Hepatocyte (in vitro differentiated cells): ENCODE data around the gene MAST3. TPM values are rescaled to one million over a fixed set of nuclear protein-coding genes. Genes with fewer than 3 reads are reported as not detected.

ENCODE experiments used
- DNase-seq: peaks from one replicate; pipeline ENCODE4 v3.0.0-alpha.2; 2016; ENCODE audit warnings: low spot score
- H2AFZ ChIP-seq: fragments of 200-600 bp; sonication (generic); 2 replicates; pipeline ENCODE4 v1.6.0; 2016; ENCODE audit warnings: antibody characterized with exemption, mild to moderate bottlenecking
- H3K27ac ChIP-seq: fragments of 200-600 bp; sonication (generic); 2 replicates; pipeline ENCODE4 v1.5.1; 2016; ENCODE audit warnings: mild to moderate bottlenecking
- H3K27me3 ChIP-seq: fragments of 200-600 bp; sonication (generic); 2 replicates; pipeline ENCODE4 v1.6.1; 2016
- H3K36me3 ChIP-seq: fragments of 200-600 bp; sonication (generic); replicated peaks from 2 replicates; pipeline ENCODE4 v1.5.1; 2016; ENCODE audit warnings: low read depth; ENCODE audit not compliant: insufficient read depth
- H3K4me1 ChIP-seq: fragments of 200-600 bp; sonication (generic); 2 replicates; pipeline ENCODE4 v1.5.1; 2016; ENCODE audit warnings: mild to moderate bottlenecking, moderate library complexity; ENCODE audit not compliant: insufficient read depth
- H3K4me2 ChIP-seq: fragments of 200-600 bp; sonication (generic); 2 replicates; pipeline ENCODE4 v1.6.0; 2016
- H3K4me3 ChIP-seq: fragments of 200-600 bp; sonication (generic); 2 replicates; pipeline ENCODE4 v1.5.1; 2016; ENCODE audit warnings: mild to moderate bottlenecking
- H3K79me2 ChIP-seq: fragments of 200-600 bp; sonication (generic); 2 replicates; pipeline ENCODE4 v1.6.0; 2017; ENCODE audit warnings: mild to moderate bottlenecking
- H3K9me2 ChIP-seq: fragments of 200-600 bp; sonication (generic); replicated peaks from 2 replicates; pipeline ENCODE4 v1.6.0; 2017; ENCODE audit warnings: mild to moderate bottlenecking; ENCODE audit not compliant: insufficient read depth
- H3K9me3 ChIP-seq: fragments of 200-600 bp; sonication (generic); 2 replicates; pipeline ENCODE4 v1.5.1; 2016; ENCODE audit warnings: low read depth, mild to moderate bottlenecking
- H4K20me1 ChIP-seq: fragments of 200-600 bp; sonication (generic); 2 replicates; pipeline ENCODE4 v1.6.0; 2016; ENCODE audit warnings: mild to moderate bottlenecking; ENCODE audit not compliant: insufficient read depth, poor library complexity, severe bottlenecking
- CTCF ChIP-seq: fragments of 200-600 bp; sonication (generic); IDR thresholded peaks from 2 replicates; pipeline ENCODE4 v1.5.1; 2016; ENCODE audit warnings: antibody characterized with exemption, mild to moderate bottlenecking; ENCODE audit not compliant: poor library complexity
- EZH2 ChIP-seq: fragments of 200-600 bp; sonication (generic); IDR thresholded peaks from 2 replicates; pipeline ENCODE4 v1.6.1; 2016; ENCODE audit warnings: antibody characterized with exemption, mild to moderate bottlenecking, borderline replicate concordance
- EZH2phosphoT487 ChIP-seq: fragments of 200-600 bp; sonication (generic); IDR thresholded peaks from one replicate; pipeline ENCODE4 v1.6.1; 2018; ENCODE audit warnings: antibody characterized with exemption, mild to moderate bottlenecking, low read depth, moderate library complexity; ENCODE audit not compliant: unreplicated experiment, severe bottlenecking
- WGBS: methylation state at CpG from one replicate; pipeline ENCODE4 v1.1.6; 2016; ENCODE audit warnings: low lambda C conversion rate; ENCODE audit errors: missing lambda C conversion rate; 5-methylcytosine and 5-hydroxymethylcytosine counted together
- polyA plus RNA-seq: library from polyadenylated mRNA; unstranded; fragments of >200 nt; fragmentation: Nextera tagmentation; extraction: Ambion mirVana; gene quantifications from 2 replicates; pipeline ENCODE4 v1.2.1, GENCODE V29; 2016
- small RNA-seq: library from RNA; depleted of rRNA; stranded (forward); fragments of <200 nt; gene quantifications from one replicate; pipeline ENCODE3, GENCODE V24; 2014
- total RNA-seq: library from RNA; depleted of rRNA; stranded (reverse); fragments of >200 nt; gene quantifications from 2 replicates; pipeline ENCODE4 v1.2.3, GENCODE V29; 2014

MAST3 gene
- total and polyA plus RNA-seq, 2 experiments from 2014 or later = 9.7 to 10.3 TPM

GRCh38 chr19:18197941-18198340, 100.4 kb downstream of the MAST3 start:
- Histone ChIP-seq H3K36me3 (no peaks in the 10 kb centered on the region), H3K9me3 (no peaks in the 10 kb centered on the region), H4K20me1 (no peaks in the 10 kb centered on the region), H3K4me1 (peaks cover 13% of the 10 kb centered on the region), H3K4me3 (no peak overlapping the region), H3K27ac (no peak overlapping the region), H3K79me2 (no peaks in the 10 kb centered on the region), H2AFZ (no peak overlapping the region), H3K4me2 (no peak overlapping the region), H3K27me3 (no peaks in the 10 kb centered on the region), H3K9me2 (no peaks in the 10 kb centered on the region)
- DNase-seq = no peak
- 93% methylated on average over 6 of the region's 6 CpGs for WGBS
- no peak for TF ChIP-seq CTCF
- no peak for TF ChIP-seq EZH2

- Histone ChIP-seq H4K20me1 (no peaks in the 10 kb centered on the region), H3K27ac (no peak overlapping the region), H2AFZ (no peak overlapping the region), H3K9me2 (no peaks in the 10 kb centered on the region), H3K79me2 (no peaks in the 10 kb centered on the region), H3K27me3 (no peaks in the 10 kb centered on the region), H3K4me1 (peaks cover 17% of the 10 kb centered on the region), H3K4me3 (no peak overlapping the region), H3K9me3 (no peaks in the 10 kb centered on the region), H3K4me2 (no peak overlapping the region), H3K36me3 (no peaks in the 10 kb centered on the region)
- WGBS = 96% methylated on average over 6 of the region's 6 CpGs
- no peak for DNase-seq
- TF ChIP-seq EZH2 (no peak), CTCF (no peak), EZH2phosphoT487 (no peak)
These were observed 100.8 kb downstream of the MAST3 start for GRCh38 chr19:18198374-18198773.

Small RNA genes within 50 kb of the gene (small RNA-seq; reads per million reads assigned to genes)
- gene IFI30 = not detected

Other genes starting within 250 kb of the MAST3 start
- 2.2 and 3.2 TPM in 2 replicates for gene JAK3, start 249.8 kb upstream of the MAST3 start, total RNA-seq
- gene JAK3, start 249.8 kb upstream of the MAST3 start, polyA plus RNA-seq = 3.0 and 3.6 TPM in 2 replicates
- gene RPL18A, start 237.9 kb upstream of the MAST3 start, total RNA-seq = 646 and 823 TPM in 2 replicates
- 1,069 and 1,114 TPM in 2 replicates for gene RPL18A, start 237.9 kb upstream of the MAST3 start, polyA plus RNA-seq
- 0.03 TPM in 1 of 2 replicates, not detected in the other for gene SLC5A5, start 225.8 kb upstream of the MAST3 start, total RNA-seq
- not detected in 2 replicates for gene SLC5A5, start 225.8 kb upstream of the MAST3 start, polyA plus RNA-seq
- gene CCDC124, start 164.8 kb upstream of the MAST3 start, total RNA-seq = 19.4 and 25.4 TPM in 2 replicates
- gene CCDC124, start 164.8 kb upstream of the MAST3 start, polyA plus RNA-seq = 97.7 and 105 TPM in 2 replicates
- 2.4 and 3.3 TPM in 2 replicates for gene KCNN1, start 130.7 kb upstream of the MAST3 start, total RNA-seq
- gene KCNN1, start 130.7 kb upstream of the MAST3 start, polyA plus RNA-seq = 3.2 and 3.3 TPM in 2 replicates
- gene ARRDC2, start 89.6 kb upstream of the MAST3 start, total RNA-seq = 4.5 and 5.5 TPM in 2 replicates
- 3.9 and 7.4 TPM in 2 replicates for gene ARRDC2, start 89.6 kb upstream of the MAST3 start, polyA plus RNA-seq
- not detected in 2 replicates for gene IL12RB1, start 10.8 kb upstream of the MAST3 start, total RNA-seq
- not detected in 2 replicates for gene IL12RB1, start 10.8 kb upstream of the MAST3 start, polyA plus RNA-seq
- gene PIK3R2, start 55.4 kb downstream of the MAST3 start, total RNA-seq = 29.9 and 38.7 TPM in 2 replicates
- 49.5 and 52.2 TPM in 2 replicates for gene PIK3R2, start 55.4 kb downstream of the MAST3 start, polyA plus RNA-seq
- gene IFI30, start 76.0 kb downstream of the MAST3 start, total RNA-seq = 95.7 and 133 TPM in 2 replicates
- gene IFI30, start 76.0 kb downstream of the MAST3 start, polyA plus RNA-seq = 129 and 170 TPM in 2 replicates
- gene MPV17L2, start 95.4 kb downstream of the MAST3 start, total RNA-seq = 31.8 and 36.9 TPM in 2 replicates
- gene MPV17L2, start 95.4 kb downstream of the MAST3 start, polyA plus RNA-seq = 22.4 and 26.0 TPM in 2 replicates
- gene RAB3A, start 106.3 kb downstream of the MAST3 start, total RNA-seq = 0.60 and 2.2 TPM in 2 replicates
- 2.6 and 3.0 TPM in 2 replicates for gene RAB3A, start 106.3 kb downstream of the MAST3 start, polyA plus RNA-seq
- gene PDE4C, start 128.7 kb downstream of the MAST3 start, total RNA-seq = 0.43 and 0.72 TPM in 2 replicates
- gene PDE4C, start 128.7 kb downstream of the MAST3 start, polyA plus RNA-seq = 0.10 and 0.47 TPM in 2 replicates
- 3.7 and 3.9 TPM in 2 replicates for gene IQCN, start 176.7 kb downstream of the MAST3 start, total RNA-seq
- gene IQCN, start 176.7 kb downstream of the MAST3 start, polyA plus RNA-seq = 1.5 and 2.3 TPM in 2 replicates
- gene JUND, start 183.8 kb downstream of the MAST3 start, total RNA-seq = 307 and 379 TPM in 2 replicates
- gene JUND, start 183.8 kb downstream of the MAST3 start, polyA plus RNA-seq = 698 and 768 TPM in 2 replicates
- 185 and 202 TPM in 2 replicates for gene LSM4, start 225.3 kb downstream of the MAST3 start, total RNA-seq
- gene LSM4, start 225.3 kb downstream of the MAST3 start, polyA plus RNA-seq = 218 and 226 TPM in 2 replicates
- gene PGPEP1, start 242.8 kb downstream of the MAST3 start, total RNA-seq = 35.0 and 36.1 TPM in 2 replicates
- gene PGPEP1, start 242.8 kb downstream of the MAST3 start, polyA plus RNA-seq = 24.8 and 26.8 TPM in 2 replicates